Measurements from ENCODE around the gene RER1.

Gene RER1

DNA sequence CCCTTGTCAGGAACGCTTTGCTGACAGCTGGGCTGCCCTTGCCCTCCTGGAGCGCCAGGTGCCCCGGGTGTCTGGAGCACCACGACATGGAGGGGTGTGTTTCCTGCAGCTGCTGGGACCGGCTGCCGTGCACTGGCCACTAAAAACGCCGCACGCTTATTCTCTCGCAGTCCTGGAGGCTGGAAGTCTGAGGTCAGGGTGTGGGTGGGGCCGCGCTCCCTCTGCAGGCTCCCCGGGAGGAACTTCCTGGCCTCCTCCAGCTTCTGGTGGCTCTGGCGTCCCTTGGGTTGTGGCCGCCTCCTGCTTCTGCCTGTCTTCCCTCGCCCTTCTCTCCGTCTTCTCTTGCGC lies 56.4 kb downstream of the RER1 start:
- no peak for DNase-seq

- no peak for DNase-seq
Measured at GRCh38 chr1:2449636-2450454, 58.2 kb downstream of the RER1 start.

DNA sequence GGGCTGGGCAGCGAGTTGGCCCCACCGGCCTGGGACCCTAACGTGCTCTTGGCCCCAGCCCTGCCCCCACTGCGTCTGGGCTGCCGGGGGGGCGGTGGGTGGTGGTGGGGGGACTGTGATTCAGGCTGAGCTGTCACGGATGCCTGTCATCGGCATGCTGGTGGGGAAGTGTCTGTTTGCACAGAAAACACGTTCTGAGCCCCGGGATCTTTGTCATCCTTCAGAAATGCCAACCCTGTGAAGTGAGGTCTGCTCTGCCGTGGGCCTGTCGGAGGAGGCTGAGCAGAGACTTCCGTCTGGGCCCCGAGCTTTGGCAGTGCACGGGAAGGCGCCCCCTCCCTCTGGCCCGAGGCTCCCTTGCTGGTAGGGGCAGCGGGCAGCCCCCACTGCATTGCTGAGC lies 60.1 kb downstream of the RER1 start:
- no peak for DNase-seq

- no peak for DNase-seq
Measured at GRCh38 chr1:2452201-2452931, 60.7 kb downstream of the RER1 start.

GRCh38 chr1:2452932-2453315 lies 61.3 kb downstream of the RER1 start:
- no peak for DNase-seq

DNA sequence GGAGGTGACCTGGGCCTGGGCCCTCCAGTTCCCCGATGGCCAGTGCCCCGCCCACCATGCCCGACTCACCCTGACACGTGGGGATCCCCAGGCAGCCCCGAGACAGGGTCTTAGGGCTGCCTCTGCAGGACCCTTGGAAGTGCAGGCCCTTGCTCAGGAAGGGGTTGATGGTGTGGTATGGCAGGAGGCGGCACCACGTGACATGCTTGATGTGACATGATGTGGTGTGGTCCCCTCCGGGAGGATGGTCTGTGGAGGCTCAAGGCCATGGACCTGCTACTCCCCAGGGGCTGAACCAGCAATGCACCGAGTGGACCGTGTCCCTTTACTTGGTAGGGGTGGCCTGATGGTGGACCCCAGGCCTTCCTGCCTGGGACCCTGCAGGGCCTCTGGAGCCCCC lies 62.6 kb downstream of the RER1 start:
- no peak for DNase-seq
